Right lobe of liver (tissue), 4 donors: ENCODE results near the gene STXBP5.

Experiments
- POLR2A ChIP-seq: fragments of 450-650 bp; IDR thresholded peaks from one replicate; pipeline ENCODE4 v1.6.1; 2017; ENCODE audit warnings: antibody characterized with exemption, mild to moderate bottlenecking
- TF ChIP-seq, protein P1 (sequence below), 4 donors: fragments of 200-600 bp in 3 of 4; fragments of 450-650 bp in 1 of 4; IDR thresholded peaks; one replicate each; pipeline versions ENCODE4 v1.5.1 to v1.8.0; 2016 to 2022; ENCODE audit warnings: antibody characterized with exemption in 4 of 4, mild to moderate bottlenecking in 2 of 4
- donor health status: DM: no; HTN: no; CAD: no.
- donor health status: DM: no; HTN: no; CAD: no.
- donor health status: DM: no; HTN: yes; CAD: no.

- TF ChIP-seq, protein P1, sequence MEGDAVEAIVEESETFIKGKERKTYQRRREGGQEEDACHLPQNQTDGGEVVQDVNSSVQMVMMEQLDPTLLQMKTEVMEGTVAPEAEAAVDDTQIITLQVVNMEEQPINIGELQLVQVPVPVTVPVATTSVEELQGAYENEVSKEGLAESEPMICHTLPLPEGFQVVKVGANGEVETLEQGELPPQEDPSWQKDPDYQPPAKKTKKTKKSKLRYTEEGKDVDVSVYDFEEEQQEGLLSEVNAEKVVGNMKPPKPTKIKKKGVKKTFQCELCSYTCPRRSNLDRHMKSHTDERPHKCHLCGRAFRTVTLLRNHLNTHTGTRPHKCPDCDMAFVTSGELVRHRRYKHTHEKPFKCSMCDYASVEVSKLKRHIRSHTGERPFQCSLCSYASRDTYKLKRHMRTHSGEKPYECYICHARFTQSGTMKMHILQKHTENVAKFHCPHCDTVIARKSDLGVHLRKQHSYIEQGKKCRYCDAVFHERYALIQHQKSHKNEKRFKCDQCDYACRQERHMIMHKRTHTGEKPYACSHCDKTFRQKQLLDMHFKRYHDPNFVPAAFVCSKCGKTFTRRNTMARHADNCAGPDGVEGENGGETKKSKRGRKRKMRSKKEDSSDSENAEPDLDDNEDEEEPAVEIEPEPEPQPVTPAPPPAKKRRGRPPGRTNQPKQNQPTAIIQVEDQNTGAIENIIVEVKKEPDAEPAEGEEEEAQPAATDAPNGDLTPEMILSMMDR (IDR thresholded peaks at IDR 0.05) = no peak
- no peak for TF ChIP-seq POLR2A
These were observed 43.6 kb upstream of the STXBP5 start for GRCh38 chr6:147160593-147160992.
